SK-N-SH treated with all-trans-retinoic acid at 6 μM for 48 hours (cell line): ENCODE results near the gene CDH7.

ENCODE experiments used
- ATAC-seq: fragments of 200-7000 bp; cut with Tn5 transposase; 3 replicates; pipeline ENCODE4 v1.9.1; 2020; ENCODE audit warnings: mild to moderate bottlenecking, moderate library complexity
- ARNTL ChIP-seq: fragments of 450-650 bp; formaldehyde crosslinking; IDR thresholded peaks from 2 replicates; pipeline ENCODE4 v1.5.0; 2020; ENCODE audit warnings: low read depth, mild to moderate bottlenecking, moderate library complexity, borderline replicate concordance
- BACH2 ChIP-seq: fragments of 250-450 bp; sonication (Bioruptor Pico); IDR thresholded peaks from 2 replicates; pipeline ENCODE4 v1.9.0; 2021; ENCODE audit warnings: mild to moderate bottlenecking, borderline replicate concordance
- CSDC2 ChIP-seq: fragments of 250-450 bp; sonication (Bioruptor Pico); IDR thresholded peaks from 2 replicates; pipeline ENCODE4 v1.5.0; 2020; ENCODE audit warnings: mild to moderate bottlenecking, moderate library complexity
- ESRRG ChIP-seq: fragments of 250-450 bp; sonication (Bioruptor Pico); IDR thresholded peaks from 2 replicates; pipeline ENCODE4 v1.6.1; 2021; ENCODE audit warnings: mild to moderate bottlenecking
- GLIS3 ChIP-seq: fragments of 250-450 bp; sonication (Bioruptor Pico); IDR thresholded peaks from 2 replicates; pipeline ENCODE4 v1.5.0; 2020; ENCODE audit warnings: mild to moderate bottlenecking, moderate library complexity
- ISL1 ChIP-seq: fragments of 250-450 bp; sonication (Bioruptor Pico); IDR thresholded peaks from 2 replicates; pipeline ENCODE4 v2.1.2; 2022; ENCODE audit warnings: mild to moderate bottlenecking, moderate library complexity
- OSR1 ChIP-seq: fragments of 250-450 bp; sonication (Bioruptor Pico); IDR thresholded peaks from 2 replicates; pipeline ENCODE4 v1.8.0; 2022; ENCODE audit warnings: moderate library complexity, mild to moderate bottlenecking, inconsistent platforms
- PPARA ChIP-seq: fragments of 250-450 bp; sonication (Bioruptor Pico); IDR thresholded peaks from 2 replicates; pipeline ENCODE4 v1.5.0; 2020; ENCODE audit warnings: mild to moderate bottlenecking, borderline replicate concordance
- RARB ChIP-seq: fragments of 250-450 bp; sonication (Bioruptor Pico); IDR thresholded peaks from 2 replicates; pipeline ENCODE4 v1.8.0; 2021; ENCODE audit warnings: mild to moderate bottlenecking, moderate library complexity
- SNAI2 ChIP-seq: fragments of 250-450 bp; sonication (Bioruptor Pico); IDR thresholded peaks from 2 replicates; pipeline ENCODE4 v1.5.0; 2020; ENCODE audit warnings: mild to moderate bottlenecking, moderate library complexity
- TCF4 ChIP-seq: fragments of 250-450 bp; sonication (Bioruptor Pico); IDR thresholded peaks from 2 replicates; pipeline ENCODE4 v1.8.0; 2021; ENCODE audit warnings: mild to moderate bottlenecking, moderate library complexity, borderline replicate concordance
- TOX ChIP-seq: fragments of 250-450 bp; sonication (Bioruptor Pico); IDR thresholded peaks from 2 replicates; pipeline ENCODE4 v1.8.0; 2021; ENCODE audit warnings: mild to moderate bottlenecking, moderate library complexity, borderline replicate concordance
- ZC3H10 ChIP-seq: fragments of 250-450 bp; sonication (Bioruptor Pico); IDR thresholded peaks from 2 replicates; pipeline ENCODE4 v1.5.1; 2021; ENCODE audit warnings: mild to moderate bottlenecking, moderate library complexity
- ZFP3 ChIP-seq: fragments of 250-450 bp; sonication (Bioruptor Pico); IDR thresholded peaks from 2 replicates; pipeline ENCODE4 v1.5.0; 2020; ENCODE audit warnings: mild to moderate bottlenecking, moderate library complexity
- ZFP30 ChIP-seq: fragments of 450-650 bp; formaldehyde crosslinking; IDR thresholded peaks from 2 replicates; pipeline ENCODE4 v1.5.0; 2022; ENCODE audit warnings: mild to moderate bottlenecking, moderate library complexity
- ZNF565 ChIP-seq: fragments of 450-650 bp; formaldehyde crosslinking; conservative IDR thresholded peaks from 2 replicates; pipeline ENCODE4 v1.5.0; 2020; ENCODE audit warnings: low read depth, mild to moderate bottlenecking, moderate library complexity
- ZNF70 ChIP-seq: fragments of 450-650 bp; formaldehyde crosslinking; IDR thresholded peaks from 2 replicates; pipeline ENCODE4 v1.5.0; 2020; ENCODE audit warnings: mild to moderate bottlenecking, moderate library complexity
- ZNF8 ChIP-seq: fragments of 450-650 bp; formaldehyde crosslinking; IDR thresholded peaks from 2 replicates; pipeline ENCODE4 v1.5.0; 2020; ENCODE audit warnings: mild to moderate bottlenecking, moderate library complexity
- TF ChIP-seq, protein P1 (sequence below): fragments of 250-450 bp; sonication (Bioruptor Pico); IDR thresholded peaks from 2 replicates; pipeline ENCODE4 v1.8.0; 2021; ENCODE audit warnings: low read depth, mild to moderate bottlenecking, moderate library complexity, borderline replicate concordance
- TF ChIP-seq, protein P2 (sequence below): fragments of 250-450 bp; sonication (Bioruptor Pico); IDR thresholded peaks from 2 replicates; pipeline ENCODE4 v1.5.0; 2020; ENCODE audit warnings: mild to moderate bottlenecking, moderate library complexity
- TF ChIP-seq, protein P3 (sequence below): fragments of 250-450 bp; sonication (Bioruptor Pico); IDR thresholded peaks from 2 replicates; pipeline ENCODE4 v1.5.1; 2021; ENCODE audit warnings: mild to moderate bottlenecking, moderate library complexity

CDH7 gene

DNA sequence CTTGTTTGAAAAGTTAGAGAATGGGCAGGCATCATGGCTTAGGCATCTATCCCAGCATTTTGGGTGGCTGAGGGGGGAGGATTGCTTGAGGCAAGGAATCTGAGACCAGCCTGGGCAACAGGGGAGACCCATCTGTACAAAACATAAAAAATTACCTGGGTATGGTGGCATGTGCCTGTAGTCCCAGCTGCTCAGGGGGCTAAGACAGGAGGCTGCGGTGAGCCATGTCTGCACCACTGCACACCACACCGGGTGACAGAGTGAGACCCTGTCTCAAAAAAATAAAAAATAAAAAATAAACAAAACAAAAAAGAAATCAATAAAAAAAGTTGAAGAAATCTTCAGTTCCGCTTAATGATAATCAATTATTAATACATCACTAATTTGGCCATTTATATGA, 146.5 kb downstream of the CDH7 start:
- TF ChIP-seq SNAI2, result no peak
- TF ChIP-seq, protein P1, sequence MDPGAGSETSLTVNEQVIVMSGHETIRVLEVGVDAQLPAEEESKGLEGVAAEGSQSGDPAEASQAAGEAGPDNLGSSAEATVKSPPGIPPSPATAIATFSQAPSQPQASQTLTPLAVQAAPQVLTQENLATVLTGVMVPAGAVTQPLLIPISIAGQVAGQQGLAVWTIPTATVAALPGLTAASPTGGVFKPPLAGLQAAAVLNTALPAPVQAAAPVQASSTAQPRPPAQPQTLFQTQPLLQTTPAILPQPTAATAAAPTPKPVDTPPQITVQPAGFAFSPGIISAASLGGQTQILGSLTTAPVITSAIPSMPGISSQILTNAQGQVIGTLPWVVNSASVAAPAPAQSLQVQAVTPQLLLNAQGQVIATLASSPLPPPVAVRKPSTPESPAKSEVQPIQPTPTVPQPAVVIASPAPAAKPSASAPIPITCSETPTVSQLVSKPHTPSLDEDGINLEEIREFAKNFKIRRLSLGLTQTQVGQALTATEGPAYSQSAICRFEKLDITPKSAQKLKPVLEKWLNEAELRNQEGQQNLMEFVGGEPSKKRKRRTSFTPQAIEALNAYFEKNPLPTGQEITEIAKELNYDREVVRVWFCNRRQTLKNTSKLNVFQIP (CRISPR knock-in tag), result no peak
- no peak for ATAC-seq

DNA sequence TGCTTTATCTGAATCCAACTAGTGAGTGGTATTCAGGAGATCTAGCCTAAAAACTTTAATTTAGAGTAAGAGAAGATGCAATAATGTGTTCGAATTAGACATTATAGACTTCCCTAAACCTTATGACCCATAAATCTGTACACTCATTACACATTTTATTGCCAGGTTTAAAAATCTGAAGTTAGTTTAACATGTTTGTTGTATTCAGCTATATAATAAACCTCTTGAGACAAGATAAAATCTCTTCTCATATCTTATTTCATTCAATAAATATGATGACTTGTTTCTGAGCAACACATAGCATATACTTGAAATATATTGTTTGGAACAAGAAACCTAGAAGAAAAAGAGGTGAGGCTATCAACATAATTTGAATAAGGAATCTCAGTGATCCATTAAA, 150.7 kb downstream of the CDH7 start:
- no peak for ATAC-seq
- TF ChIP-seq, protein P2, sequence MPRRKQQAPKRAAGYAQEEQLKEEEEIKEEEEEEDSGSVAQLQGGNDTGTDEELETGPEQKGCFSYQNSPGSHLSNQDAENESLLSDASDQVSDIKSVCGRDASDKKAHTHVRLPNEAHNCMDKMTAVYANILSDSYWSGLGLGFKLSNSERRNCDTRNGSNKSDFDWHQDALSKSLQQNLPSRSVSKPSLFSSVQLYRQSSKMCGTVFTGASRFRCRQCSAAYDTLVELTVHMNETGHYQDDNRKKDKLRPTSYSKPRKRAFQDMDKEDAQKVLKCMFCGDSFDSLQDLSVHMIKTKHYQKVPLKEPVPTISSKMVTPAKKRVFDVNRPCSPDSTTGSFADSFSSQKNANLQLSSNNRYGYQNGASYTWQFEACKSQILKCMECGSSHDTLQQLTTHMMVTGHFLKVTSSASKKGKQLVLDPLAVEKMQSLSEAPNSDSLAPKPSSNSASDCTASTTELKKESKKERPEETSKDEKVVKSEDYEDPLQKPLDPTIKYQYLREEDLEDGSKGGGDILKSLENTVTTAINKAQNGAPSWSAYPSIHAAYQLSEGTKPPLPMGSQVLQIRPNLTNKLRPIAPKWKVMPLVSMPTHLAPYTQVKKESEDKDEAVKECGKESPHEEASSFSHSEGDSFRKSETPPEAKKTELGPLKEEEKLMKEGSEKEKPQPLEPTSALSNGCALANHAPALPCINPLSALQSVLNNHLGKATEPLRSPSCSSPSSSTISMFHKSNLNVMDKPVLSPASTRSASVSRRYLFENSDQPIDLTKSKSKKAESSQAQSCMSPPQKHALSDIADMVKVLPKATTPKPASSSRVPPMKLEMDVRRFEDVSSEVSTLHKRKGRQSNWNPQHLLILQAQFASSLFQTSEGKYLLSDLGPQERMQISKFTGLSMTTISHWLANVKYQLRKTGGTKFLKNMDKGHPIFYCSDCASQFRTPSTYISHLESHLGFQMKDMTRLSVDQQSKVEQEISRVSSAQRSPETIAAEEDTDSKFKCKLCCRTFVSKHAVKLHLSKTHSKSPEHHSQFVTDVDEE (CRISPR knock-in tag), result no peak
- no peak for TF ChIP-seq ZFP30 (CRISPR knock-in tag)
- no peak for TF ChIP-seq ZNF565
- TF ChIP-seq RARB (CRISPR knock-in tag), result no peak
- TF ChIP-seq ZC3H10 (CRISPR knock-in tag), result no peak
- no peak for TF ChIP-seq BACH2
- TF ChIP-seq TCF4 (CRISPR knock-in tag), result no peak
- no peak for TF ChIP-seq ZNF70 (CRISPR knock-in tag)
- TF ChIP-seq ARNTL (CRISPR knock-in tag), result no peak
- TF ChIP-seq OSR1 (CRISPR knock-in tag), result no peak
- no peak for TF ChIP-seq CSDC2
- TF ChIP-seq, protein P3, sequence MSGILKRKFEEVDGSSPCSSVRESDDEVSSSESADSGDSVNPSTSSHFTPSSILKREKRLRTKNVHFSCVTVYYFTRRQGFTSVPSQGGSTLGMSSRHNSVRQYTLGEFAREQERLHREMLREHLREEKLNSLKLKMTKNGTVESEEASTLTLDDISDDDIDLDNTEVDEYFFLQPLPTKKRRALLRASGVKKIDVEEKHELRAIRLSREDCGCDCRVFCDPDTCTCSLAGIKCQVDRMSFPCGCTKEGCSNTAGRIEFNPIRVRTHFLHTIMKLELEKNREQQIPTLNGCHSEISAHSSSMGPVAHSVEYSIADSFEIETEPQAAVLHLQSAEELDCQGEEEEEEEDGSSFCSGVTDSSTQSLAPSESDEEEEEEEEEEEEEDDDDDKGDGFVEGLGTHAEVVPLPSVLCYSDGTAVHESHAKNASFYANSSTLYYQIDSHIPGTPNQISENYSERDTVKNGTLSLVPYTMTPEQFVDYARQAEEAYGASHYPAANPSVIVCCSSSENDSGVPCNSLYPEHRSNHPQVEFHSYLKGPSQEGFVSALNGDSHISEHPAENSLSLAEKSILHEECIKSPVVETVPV (CRISPR knock-in tag), result no peak
- no peak for TF ChIP-seq TOX
- TF ChIP-seq, protein P1 (CRISPR knock-in tag), result no peak
- no peak for TF ChIP-seq GLIS3 (CRISPR knock-in tag)
- TF ChIP-seq ZNF8, result no peak
- no peak for TF ChIP-seq ISL1 (CRISPR knock-in tag)

DNA sequence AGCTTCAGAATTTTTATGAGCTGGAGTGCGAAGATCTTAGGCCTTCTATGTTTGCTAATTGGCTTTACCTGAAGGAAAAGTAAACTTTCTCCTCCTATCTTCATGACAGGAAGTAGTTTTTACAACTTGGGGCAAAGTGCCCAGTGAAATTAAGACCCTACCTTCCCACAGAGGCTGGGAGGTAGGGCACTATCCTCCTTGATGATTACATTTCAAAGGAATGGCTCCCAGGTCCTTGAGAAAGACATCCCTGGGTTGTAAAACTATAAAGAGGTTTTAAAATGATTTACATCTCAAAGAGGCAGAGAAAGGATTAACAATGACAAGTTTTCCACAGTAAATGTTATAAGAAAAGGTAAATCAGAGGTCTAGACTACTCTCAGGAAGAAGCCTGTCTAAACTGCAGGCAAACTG, 155.8 kb downstream of the CDH7 start:
- ATAC-seq, result no peak
- TF ChIP-seq ESRRG (CRISPR knock-in tag), result no peak
- no peak for TF ChIP-seq ZNF565
- no peak for TF ChIP-seq ZFP30 (CRISPR knock-in tag)
- TF ChIP-seq ZNF70 (CRISPR knock-in tag), result no peak
- TF ChIP-seq PPARA, result no peak
- TF ChIP-seq RARB (CRISPR knock-in tag), result no peak
- no peak for TF ChIP-seq TOX
- TF ChIP-seq BACH2, result no peak
- no peak for TF ChIP-seq GLIS3 (CRISPR knock-in tag)
- TF ChIP-seq ZFP3 (CRISPR knock-in tag), result no peak
- no peak for TF ChIP-seq ISL1 (CRISPR knock-in tag)
- TF ChIP-seq ARNTL (CRISPR knock-in tag), result no peak
- TF ChIP-seq, protein P3 (CRISPR knock-in tag), result no peak
- TF ChIP-seq SNAI2, result no peak
- TF ChIP-seq CSDC2, result no peak
- no peak for TF ChIP-seq ZNF8
- TF ChIP-seq, protein P1 (CRISPR knock-in tag), result no peak
- TF ChIP-seq OSR1 (CRISPR knock-in tag), result no peak
- no peak for TF ChIP-seq TCF4 (CRISPR knock-in tag)
